Measurements from ENCODE around the gene REEP5.
"Not testable (repeated sequence)": the region's sequence is repeated elsewhere in the genome, so short reads cannot be mapped to it uniquely, and the experiment has no call there.

REEP5 gene
- 30.0 to 45.3 (median 38.5) reads per million in 4 donors for total RNA-seq

GRCh38 chr5:112921833-112922817 lies at the start of gene REEP5:
Gene REEP5 (minus strand): TSS chr5:112922227. CDS start chr5:112922190, 37 bp downstream.
- peak; percentile 68 to 88 (median 75) for DNase-seq

DNA sequence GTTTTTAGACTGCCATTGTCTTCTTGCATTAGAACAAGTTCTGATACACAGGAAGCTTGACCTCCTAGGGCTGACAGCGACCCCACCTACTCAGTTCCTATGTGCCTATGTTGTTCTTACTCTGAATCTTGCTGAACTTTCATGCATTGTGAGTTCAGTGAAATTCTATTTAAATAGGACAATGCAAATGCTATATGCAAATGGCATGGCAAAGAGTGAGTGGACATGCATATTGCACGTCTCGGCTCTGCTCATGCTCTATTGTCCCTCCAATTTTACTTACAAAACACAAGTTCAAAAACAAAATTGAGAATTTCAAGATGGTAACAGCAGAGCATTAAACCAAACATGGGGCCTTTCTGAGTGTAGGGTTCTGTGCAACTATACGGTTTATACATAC lies 49.2 kb upstream of the REEP5 start:
- DNase-seq, result no peak

DNA sequence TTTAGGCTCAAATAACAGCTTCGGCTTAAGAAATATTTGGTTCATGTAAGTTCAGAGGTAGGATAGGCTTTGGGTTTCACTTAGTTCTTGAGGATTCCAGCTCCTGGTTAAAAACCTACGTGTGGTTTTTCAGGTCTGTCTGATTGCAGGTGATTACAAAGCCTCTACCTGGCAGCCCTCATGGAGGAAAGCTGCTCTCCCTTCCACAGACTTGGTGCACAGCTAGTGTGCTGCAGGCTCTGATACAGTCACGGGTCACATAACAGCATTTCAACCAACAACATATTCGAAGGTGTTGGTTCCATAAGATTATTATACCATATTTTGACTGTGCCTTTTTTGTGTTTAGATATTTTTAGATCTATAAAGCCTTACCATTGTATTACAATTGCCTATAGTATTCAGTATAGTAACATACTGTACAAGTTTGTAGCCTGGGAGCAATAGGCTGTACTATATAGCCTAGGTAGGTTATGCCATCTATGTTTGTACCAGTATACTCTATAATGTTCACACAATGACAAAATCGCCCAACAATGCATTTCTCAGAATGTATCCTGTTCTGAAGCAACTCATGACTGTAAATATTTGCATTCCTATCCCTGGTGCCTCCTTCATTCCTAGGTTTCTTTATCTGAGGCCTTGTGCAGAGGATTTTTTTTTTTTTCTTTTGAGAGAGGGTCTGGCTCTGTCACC lies 46.5 kb upstream of the REEP5 start:
- DNase-seq, result no peak

DNA sequence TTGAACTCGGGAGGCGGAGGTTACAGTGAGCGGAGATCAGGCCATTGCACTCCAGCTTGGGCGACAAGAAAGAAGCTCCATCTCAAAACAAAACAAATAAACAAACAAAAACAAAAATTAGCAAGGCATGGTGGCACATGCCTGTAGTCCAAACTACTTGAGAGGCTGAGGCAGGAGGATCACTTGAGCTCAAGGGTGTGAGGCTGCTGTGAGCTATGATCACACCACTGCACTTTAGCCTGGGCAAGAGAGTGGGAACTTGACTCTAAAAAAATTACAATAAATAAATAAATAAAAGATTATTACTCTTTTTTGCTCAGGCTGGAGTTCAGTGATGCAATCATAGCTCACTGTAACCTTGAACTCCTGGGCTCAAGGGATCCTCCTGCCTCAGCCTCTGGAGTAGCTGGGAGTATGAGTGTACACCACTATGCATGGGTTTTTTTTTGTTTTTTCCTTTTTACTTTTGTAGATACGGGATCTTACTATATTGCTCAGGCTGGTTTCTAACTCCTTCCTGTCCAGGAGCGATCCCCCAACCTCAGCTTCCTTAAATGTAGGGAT lies 45.6 kb upstream of the REEP5 start:
- no peak for DNase-seq

DNA sequence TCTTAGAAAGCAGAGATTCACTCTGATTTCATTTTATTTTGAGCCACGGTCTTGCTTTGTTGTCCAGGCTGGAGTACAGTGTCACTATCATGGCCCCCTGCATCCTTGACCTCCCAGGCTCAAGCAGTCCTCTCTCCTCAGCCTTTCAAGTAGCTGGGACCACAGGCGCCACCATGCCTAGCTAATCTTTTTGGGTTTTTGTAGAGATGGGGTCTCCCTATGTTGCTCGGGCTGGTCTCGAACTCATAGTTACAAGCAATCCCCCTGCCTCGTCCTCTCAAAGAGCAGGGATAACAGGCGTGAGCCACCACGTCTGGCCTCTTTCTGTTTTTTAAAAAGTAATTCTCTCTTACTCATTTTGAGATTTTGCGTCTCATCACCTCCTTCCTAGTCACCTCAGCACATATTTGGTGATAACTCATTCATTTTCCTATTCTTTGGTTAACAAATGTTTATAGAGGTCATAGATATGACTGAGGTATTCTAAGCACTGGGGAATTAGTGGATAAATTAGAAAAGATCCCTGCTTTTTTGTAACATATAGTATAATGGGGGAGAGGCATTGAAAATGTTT lies 43.8 kb upstream of the REEP5 start:
- DNase-seq, result peak in 1 of 5 donors; percentile 52

DNA sequence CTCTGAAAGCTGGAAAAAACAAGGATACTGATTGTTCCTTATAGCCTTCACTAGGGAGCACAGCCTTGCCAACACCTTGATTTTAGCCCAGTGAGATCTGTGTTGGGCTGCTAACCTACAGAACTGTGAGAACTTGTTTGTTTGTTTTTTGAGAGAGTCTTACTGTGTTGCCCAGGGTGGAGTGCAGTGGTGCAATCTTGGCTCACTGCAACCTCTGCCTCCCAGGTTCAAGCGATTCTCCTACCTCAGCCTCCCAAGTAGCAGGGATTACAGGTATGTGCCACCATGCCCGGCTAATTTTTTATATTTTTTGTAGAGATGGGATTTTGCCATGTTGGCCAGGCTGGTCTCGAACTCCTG lies 41.3 kb upstream of the REEP5 start:
- DNase-seq, result not testable (repeated sequence)

DNA sequence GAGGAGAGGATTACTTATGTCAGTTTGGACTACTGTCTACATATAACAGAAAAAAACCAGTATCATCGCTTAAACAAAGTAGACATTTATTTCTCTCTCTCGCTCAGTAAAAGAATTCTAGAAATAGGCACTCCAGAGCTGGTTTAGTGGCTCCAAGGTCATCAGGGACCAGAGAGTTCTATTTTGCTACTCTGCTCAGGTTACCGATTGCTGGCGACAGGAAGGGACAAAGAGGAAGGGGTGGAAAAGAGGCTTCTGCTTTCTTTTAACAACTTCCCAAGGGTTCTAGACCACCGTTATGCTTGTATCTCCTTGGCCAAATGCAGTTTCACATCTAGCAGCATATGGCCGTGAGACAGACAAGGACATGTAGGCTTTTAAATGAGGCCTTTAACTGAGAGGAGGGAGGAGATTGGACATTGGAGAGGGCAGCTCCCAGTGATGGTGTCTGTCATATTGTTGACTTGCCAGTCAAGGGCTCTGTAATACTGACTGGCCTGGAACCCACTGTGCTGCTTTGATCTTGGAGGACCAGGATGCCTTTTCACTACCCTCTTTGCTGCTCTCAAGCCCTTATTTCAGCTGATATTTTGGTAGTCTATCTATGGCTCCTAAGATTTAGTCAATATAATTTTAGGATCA lies 39.0 kb upstream of the REEP5 start:
- no peak for DNase-seq

- no peak for DNase-seq
Measured at GRCh38 chr5:112960315-112960714, 38.3 kb upstream of the REEP5 start.

DNA sequence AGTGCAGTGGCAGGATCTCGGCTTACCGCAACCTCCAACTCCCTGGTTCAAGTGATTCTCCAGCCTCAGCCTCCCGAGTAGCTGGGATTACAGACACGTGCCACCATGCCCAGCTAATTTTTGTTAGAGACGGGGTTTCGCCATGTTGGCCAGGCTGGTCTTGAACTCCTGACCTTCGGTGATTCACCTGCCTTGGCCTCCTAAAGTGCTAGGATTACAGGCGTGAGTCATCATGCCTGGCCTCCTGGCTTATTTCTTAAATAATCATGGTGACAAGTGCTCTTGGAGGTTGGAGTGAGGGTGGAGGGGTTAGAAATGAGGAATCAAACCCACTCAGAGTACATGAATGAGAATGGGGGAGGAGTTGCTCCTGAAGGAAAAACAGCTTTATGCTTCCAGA lies 37.8 kb upstream of the REEP5 start:
- DNase-seq, result not testable (repeated sequence)

GRCh38 chr5:112958093-112959088 lies 36.4 kb upstream of the REEP5 start:
- DNase-seq, result peak in 1 of 5 donors; percentile 31

- no peak for DNase-seq
Measured at GRCh38 chr5:112957036-112957808, 35.2 kb upstream of the REEP5 start.

GRCh38 chr5:112956606-112957005 lies 34.6 kb upstream of the REEP5 start:
- no peak for DNase-seq

DNA sequence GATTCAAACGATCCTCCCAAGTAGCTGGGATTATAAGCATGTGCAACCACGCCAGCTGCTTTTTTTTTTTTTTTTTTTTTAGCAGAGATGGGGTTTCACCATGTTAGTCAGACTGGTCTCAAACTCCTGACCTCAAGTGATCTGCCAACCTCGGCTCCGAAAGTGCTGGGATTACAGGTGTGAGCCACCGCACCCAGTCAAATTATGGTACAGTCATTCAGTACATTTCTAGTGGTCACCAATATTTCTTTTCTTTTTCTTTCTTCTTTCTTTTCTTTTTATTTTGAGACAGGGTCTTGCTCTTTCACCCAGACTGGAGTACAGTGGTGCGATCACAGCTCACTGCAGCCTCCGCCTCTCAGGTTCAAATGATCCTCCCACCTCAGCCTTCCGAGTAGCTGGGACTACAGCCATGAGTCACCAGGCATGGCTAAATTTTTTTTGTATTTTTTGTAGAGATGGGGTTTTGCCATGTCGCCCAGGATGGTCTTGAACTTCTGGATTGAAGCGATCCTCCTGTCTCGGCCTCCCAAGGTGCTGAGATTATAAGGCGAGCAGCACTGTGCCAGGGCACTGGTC lies 29.2 kb upstream of the REEP5 start:
- peak in 1 of 5 donors; percentile 64 for DNase-seq

DNA sequence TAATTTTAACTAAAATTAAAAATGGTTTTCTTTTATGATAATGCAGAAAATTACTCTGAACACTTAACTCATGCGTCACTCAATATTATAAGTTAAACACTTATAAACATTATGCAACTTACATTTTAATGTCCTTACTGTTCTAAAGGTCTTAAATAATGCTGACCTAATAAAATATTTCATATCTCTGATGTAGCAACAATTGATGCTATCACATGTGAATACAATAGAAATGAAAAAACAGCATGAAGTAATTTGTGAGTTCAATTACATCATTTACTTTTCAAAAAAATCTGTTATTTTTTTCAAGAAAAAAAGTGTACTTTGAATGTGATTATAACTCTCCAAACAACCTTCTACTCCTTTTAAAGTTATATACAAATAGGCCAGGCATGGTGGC lies 26.4 kb upstream of the REEP5 start:
- no peak for DNase-seq

DNA sequence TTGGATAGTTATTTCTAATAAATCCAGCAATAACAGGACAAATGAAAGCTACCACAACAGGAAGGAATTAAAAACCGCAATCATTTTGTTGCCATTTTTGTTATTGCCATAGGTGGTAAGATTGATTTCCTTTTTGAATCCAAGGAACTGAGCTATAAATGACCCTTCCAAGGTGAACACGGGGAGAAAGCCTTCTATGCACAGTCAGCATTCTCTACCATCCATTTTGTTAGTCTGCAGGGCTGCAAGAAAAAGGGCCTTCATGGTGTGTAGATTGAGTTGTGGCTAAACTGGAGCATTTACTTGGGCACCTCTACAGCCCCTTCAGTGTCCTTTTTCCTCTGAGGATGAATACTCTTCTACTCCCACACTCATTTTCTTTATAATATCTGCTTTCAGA lies 18.6 kb upstream of the REEP5 start:
- DNase-seq, result no peak

DNA sequence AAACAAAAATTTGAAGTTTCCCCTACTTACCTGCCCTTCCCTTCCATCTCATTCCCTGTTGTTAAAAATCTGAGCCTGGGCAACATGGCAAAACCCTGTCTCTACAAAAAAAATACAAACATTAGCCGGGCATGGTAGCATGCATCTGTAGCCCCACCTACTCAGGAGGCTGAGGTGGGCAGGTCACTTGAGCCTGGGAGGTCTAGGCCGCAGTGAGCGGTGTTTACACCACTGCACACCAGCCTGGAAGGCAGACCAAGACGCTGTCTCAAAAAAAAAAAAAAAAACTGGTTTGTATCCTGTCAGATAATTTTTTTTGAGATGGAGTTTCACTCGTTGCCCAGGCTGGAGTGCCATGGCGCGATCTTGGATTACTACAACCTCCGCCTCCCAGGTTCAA lies 16.3 kb upstream of the REEP5 start:
- DNase-seq, result no peak

GRCh38 chr5:112935675-112936074 lies 13.6 kb upstream of the REEP5 start:
- DNase-seq, result no peak

- DNase-seq, result no peak
Measured at GRCh38 chr5:112934366-112934663, 12.3 kb upstream of the REEP5 start.

DNA sequence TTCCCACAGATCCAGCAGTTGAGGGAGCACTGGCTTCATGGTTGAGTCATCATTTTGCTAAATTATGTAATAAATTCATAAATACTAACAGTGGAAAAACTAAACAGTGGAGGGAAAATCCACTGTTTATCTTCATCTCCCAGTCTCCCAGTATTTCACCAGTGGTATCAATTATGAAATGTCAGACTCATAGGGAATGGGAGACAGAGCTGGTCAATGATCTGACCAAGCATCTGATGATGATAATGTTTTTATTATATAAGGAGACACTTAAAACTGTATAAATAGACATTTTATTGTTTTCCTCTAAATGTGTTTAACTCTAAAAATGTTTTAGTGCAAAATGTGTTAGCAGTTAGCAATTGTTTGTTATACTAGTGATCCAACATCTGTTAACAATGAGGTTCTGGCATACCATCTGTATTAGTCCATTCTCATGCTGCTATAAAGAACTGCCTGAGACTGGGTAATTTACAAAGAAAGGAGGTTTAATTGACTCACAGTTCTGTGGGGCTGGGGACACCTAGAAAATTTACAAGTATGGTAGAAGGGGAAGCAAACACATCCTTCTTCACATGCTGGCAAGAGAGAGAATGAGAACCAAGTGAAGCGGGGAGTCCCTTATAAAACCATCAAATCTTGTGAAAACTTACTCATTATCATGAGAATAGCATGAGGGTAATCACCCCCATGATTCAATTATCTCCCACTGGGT lies 11.8 kb upstream of the REEP5 start:
- no peak for DNase-seq

DNA sequence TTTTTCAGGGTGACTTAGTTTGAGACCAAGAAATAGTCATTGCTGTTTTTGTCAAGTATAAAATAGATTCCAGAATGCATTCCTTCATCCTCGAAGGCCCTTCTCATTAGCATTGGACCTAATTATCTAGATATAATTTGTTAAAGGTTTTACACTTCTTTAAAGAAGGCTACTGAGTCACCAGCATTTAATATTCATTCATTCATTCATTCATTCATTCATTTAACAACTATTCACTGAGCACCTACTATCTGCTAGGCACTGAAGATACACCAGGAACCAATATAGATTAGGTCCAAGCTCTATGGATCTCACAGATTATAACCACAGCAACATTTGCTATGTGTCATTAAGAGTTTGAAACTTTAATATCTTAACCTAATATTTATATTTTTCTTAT lies 11.1 kb upstream of the REEP5 start:
- DNase-seq, result no peak

Measured in T-helper 1 cell (primary cell).